GM19193 (cell line): ENCODE measurements around the gene PRCP.

Experiments used
- POLR2A ChIP-seq: IDR thresholded peaks from 4 replicates; pipeline ENCODE4 v1.6.1; 2011; ENCODE audit not compliant: insufficient read depth, insufficient read length; ENCODE audit errors: extremely low read depth

The PRCP gene

DNA sequence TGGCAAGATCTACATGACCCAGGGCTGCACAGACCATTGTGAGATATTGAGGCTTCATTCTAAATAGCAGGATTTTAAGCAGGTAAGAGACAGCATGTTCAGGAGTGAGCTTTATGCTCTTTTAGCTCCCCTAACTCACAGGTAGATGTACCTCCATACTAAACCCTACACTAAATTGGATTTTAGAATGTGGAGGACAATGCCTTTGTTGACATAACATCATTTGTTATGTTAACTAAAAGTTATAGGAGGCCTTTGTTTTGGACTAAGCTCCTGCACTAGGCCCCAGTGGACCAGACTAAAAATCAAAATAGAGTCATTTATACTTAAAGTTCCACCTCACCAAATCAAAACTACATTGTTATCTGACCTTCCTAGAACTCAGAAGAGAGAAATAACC is 8.1 kb upstream of the PRCP start:
- TF ChIP-seq POLR2A, result no peak

DNA sequence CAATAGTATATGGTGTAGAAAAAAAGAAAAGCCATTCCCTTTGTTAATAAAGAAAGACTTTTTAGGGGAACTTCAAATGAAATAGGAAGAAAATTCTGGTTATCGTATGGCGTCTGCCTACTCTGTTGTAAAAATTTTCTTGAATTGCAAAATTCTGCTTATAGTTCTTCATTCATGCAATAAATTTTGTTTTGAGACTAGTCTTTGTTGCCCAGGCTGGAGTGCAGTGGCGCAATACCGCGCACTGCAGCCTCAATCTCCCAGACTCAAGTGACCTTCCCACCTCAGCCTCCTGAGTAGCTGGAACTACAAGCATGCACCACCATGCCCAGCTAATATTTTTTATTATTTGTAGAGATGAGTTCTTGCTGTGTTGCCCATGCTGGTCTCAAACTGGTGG is 7.1 kb upstream of the PRCP start:
- TF ChIP-seq POLR2A, result no peak

DNA sequence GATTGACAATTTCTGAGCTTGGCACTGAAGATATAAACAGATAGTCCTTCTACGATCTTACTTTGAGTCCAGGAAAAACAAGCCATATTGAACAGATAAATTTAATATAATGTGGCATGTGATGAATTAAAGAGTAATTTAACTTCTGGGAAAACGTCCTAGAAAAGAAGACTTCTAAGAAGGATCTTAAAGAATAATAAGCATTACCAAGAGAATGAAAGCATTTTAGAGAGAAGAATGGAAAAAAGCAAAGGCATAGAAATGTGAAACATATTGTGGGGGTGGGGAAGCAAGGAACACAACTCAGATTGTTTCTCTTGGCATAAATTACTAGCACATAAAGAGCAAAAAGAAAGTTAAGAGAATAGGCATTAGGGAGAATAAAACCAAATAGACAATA is 6.7 kb upstream of the PRCP start:
- no peak for TF ChIP-seq POLR2A

DNA sequence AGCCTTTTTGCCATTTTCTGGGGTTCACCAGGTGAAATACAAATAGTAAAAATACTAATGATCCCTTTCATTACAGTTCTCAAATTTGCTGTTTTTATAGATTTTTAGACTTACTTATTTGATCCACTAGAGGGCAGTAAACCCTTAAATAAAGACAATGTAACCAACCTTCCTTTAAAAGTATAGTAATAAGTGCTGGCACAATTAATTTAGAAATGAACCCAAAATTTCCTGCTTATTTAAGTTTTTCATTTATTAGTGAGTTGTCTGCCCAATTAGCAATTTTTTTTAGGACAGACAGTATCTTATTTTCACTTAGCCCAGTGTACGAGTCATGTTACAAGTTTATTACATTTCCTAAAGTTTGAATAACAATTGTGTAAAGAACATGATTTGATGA is 6.0 kb upstream of the PRCP start:
- no peak for TF ChIP-seq POLR2A

DNA sequence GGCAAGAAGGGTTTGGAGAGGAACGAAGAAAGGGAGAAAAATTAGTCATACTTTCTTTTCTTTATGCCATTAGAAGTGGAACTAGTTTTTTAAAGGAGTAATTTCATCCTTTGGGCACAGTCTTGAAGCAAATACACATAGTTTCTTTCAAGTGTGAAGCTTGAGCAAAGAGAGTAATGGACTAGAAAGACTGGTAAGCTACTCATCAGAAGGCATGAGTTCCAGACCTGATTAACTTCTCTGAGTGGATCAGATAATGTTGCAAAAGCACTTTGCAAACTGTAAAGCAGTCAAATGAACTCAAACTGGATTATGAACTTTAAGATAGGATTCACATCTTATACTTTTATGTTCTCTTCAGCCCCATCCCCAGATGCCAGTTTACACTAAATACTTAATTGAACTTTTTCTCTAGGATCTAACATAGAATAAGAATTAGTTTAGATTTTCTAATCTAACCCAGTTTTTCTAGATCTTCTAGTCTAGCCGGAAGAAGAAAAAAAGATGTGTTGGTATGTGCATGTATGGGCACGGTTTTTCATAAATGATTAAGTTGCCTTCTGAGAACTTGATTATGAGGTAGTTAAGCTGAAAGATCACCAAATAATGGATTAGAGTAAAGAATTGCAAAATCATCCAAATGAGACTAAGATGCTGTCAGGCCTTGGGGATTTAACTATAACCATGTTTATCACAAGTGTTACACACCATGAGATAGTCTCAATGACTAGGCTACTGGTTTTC is 3.8 kb upstream of the PRCP start:
- no peak for TF ChIP-seq POLR2A

DNA sequence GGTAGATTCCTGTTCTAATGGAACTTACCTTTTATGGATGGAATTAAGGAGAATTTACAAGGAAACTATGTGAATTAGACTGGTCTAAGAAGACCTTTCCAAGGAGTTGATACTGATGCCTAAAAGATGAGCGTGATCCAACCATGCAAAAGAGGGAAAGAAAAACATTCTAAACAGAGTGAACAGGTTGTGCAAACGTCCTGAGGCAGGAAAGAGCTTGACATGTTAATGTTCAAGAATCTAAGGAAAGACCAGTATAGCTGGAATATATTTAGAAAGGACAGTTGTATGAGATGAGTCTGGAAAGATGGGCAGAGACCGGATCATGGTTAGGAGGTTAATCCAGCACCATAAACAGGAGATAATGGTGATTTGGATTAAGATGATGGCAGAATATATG is 2.6 kb upstream of the PRCP start:
- TF ChIP-seq POLR2A, result no peak

DNA sequence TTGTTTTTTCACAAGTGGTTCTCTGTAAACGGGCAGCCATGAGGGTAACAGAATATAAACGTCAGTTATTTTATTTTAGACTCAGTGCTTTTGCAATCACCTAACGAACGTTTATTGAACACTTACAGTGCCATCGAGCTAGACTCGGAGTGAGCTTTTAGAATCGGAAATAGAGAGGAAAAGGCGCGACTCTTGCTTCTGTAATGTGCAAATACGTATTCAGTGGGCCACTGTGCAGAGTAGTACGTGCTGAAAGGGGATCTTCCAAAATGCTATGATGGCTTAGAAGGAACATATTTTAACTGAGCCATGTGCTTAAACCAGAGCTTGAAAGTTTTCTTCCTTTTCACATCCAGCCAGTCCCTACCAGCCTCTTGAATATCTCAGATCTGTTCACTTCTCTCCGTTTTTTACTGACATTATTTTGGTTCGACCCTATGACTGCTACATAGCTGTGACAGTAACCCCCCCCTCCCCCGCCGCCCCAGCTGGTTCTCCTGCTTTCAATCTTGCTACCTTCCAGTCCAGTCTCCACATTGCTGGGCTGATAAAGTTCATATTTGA is 1.8 kb upstream of the PRCP start:
- TF ChIP-seq POLR2A, result no peak

DNA sequence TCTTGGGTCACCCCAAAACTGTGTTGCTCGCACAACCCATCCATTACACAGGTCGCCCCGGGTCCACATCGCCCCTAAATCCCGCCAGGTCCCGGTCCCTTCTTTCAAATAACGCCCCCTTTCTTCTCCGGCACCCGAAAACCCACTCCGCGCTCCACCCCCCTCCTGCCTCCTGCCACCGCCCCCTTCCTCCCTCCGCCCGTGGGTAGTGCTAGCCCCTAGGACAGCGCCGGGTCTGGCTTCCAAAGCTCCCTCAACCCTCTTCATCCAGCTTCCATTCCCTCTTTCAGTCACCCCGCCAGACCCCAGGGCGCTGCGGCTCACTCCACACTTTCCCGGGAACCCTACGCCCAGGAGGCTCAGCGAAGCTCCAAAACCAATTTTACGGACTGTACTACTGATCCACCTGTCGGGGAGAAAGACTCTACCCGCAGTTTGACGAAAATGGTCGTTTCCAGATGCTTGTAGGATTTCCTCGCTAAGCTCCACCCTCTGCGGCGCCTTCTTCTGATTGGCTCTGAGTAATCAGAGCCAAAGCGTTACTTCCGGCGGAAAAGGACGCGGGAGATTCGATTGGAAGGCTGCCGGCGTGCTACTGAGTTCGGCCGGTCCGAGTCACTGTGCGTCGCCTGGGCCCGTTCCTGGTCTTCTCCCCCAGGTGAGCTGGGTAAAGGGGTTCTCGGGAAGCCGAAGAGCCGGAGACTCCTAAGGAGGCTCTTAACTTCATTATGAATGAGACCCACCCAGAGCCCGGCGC is 1.1 kb upstream of the PRCP start, which contains the start of gene DDIAS:
TSS of gene DDIAS (plus strand) at position 572 of the 757 bp plus-strand sequence. CDS start 13,003 bp downstream, outside the sequence.
- TF ChIP-seq POLR2A, result peak; percentile 70

DNA sequence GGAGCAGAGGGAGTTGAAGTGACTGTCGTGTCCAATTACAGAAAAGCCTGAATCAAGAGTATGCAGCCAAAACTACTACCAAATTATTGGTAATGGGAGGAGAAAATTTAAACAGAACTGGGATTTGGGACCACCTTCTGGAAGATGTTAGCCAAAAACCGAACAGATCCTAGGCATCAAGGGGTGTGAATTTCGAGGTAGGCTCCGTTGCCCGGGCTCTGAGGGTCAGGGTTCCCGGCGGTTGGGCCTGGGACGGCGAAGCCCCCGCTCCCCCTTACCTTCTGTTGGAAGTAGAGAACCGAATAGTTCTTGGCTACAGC is 313 bp downstream of the PRCP start:
- TF ChIP-seq POLR2A, result no peak

DNA sequence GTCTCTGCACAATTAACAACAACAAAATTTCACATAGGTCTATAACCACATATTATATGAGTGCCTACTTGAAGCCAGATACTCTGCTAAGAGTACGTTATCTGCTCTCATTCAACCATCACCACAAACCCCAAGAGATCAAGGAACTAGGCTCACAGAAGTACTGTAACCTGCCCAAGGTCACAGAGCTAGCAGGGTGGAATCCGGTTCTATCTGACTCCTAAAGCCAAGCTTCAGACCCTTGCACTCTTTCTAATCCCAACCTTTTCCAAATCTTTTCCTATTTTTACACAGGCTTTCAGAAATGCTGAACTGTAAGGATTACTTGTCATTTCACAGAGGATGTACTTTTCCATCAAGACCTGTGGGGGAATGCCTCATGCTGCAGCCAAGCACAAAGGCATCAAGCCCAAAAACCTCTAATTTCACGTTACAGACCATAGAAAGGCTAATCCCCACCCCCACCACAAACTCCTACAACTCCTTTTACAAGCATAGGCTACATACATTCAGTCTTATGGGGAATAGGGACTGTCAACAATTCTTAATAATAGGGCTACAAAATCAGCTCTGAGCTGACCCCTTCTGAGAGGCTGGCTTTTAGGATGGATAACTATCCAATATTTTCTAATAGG is 927 bp downstream of the PRCP start:
- TF ChIP-seq POLR2A, result no peak

DNA sequence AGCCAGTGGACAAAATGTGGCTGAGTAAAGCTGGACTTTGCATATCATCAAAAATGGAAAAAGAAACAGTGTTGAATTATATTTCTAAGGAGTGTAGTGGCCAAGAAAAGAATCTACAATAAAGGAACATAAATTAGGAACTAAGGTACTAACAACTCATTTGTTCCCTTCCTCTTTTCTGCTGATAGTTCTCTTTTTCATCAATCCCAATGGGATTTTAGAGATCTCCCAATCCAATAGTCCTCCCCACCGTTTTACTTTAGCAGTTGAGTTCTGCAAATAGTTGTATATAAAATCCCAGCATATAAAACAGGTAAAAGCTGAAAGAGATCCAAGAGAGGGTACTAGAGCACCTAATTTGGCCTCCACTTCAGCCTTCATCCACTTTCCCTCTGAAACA is 2.0 kb downstream of the PRCP start:
- no peak for TF ChIP-seq POLR2A

DNA sequence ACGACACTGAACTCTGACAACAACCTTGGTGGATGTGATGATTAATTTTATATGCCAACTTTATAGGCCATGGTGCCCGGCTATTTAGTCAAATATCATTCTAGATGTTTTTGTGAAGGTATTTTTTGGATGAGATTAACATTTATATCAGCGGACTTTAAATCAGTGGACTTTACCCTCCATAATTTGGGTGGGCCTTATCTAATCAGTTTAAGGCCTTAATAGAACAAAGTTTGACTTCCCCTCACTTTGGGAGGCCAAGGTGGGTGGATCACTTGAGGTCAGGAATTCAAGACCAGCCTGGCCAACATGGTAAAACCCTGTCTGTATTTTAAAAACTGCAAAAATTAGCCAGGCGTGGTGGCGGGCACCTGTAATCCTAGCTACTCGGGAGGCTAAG is 4.0 kb downstream of the PRCP start:
- no peak for TF ChIP-seq POLR2A

DNA sequence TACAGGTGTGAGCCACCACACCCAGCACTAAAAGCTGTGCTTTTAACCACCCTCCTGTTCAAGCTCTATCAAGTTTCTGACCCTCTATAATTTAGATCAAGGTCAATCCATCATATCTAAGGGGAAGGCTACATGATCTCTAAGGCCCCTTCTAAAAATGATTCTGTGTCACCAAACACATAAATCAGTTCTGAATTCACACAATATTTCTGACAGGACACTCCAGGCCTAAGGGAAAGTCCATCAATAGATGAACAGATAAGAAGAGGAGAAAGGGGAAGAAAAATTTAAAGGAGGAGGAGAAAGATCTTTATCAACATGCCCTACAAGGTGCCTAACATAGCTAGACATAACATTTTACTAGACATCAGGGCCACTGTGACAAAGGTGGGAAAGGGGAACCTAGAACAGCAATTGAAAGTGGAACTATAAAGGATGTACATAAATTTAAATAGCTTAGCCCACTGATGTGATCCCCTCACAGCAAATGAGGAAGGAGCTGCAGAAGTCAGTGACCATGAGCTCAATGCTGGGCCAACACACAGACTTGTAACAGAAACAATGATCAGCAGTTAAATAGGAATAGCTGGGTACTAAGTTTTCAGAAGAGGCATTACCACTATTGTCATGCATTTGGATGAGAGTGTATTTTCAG is 4.7 kb downstream of the PRCP start:
- TF ChIP-seq POLR2A, result no peak

DNA sequence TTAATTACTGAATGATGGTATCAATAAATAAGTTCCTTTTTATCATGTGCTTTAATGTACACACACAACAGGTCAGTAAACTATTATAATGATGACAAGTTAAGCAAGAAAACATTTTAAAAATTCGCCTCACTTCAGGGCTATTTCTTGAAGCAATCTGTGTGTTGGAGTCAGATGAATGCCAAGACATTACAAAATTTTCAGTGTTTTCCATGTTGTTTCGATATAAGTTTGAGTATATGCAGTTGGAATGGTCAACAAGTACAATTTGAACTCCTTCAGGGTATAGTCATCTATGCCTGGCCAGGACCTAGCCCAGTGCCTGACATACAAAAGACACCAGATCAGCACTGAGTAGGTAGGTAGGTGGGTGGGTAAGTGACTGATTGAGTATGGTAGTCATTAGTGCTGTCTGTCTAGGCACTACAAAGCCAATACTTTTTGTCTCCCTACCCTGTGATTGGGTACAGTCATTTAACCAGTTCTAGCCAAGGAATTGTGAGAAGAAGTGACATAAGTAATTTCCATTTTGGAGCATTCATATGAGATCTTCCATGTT is 7.5 kb downstream of the PRCP start:
- TF ChIP-seq POLR2A, result no peak

DNA sequence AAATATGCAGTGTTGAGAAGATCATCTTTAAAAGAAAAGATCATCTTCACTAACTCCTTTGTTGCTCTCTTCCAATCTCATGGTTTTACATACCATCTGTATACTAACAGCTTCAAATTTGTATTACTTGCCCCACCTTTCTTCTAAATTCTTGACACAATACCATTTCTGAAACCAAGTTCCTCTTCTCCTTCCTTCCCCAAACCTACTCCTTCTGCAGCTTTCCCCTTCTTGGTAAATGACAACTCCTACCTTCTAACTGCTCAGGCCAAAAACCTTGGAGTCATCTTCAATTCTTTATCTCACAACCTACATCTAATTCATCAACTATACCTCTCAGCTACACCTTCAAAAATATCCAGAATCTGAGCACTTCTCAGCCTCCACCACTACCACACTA is 9.3 kb downstream of the PRCP start:
- TF ChIP-seq POLR2A, result no peak
